GM21515 (cell line): ENCODE measurements around the gene ZNF761.
A peak's percentile ranks its signal among the peaks of the same experiment; 100 is the strongest.
"Not testable (repeated sequence)": the region's sequence is repeated elsewhere in the genome, so short reads cannot be mapped to it uniquely, and the experiment has no call there.

Source experiments
- ATAC-seq: cut with Tn5 transposase; IDR thresholded peaks from one replicate; pipeline ENCODE4 v1.9.1; 2021; ENCODE audit not compliant: unreplicated experiment

ZNF761 gene

DNA sequence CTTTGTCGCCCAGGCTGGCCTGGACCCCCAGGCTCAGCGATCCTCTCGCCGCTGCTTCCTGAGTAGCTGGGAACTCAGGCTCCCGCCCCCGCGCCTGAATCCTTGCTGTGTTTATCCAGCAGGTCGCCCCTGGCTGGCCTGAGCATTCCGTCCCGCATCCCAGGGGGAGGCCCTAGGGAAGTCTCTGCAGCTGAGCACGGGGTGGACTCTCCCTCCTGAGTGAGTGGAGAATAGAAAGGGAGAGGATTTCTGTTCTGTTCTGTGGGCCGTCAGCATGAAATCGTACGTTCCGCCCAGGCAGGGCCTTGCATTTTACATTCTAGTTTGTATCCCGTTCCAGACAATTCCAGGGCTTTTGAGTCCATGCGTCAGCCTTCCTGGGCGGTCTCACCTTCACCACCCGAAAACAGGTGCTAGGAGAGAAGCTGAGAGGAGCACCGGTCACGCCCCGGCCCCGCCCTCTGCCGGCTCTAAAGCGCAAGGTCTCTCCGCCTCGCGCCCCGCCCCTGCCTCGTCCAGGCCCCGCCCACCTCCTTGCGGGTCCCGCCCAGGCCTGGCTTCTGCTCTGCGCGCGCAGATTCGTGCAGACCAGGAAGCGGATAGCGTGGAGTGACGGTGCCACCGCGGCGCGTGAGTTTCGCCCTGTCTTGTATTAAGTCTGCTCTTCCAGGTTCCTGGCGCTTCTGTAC, at the start of gene ZNF761:
ZNF761 (plus strand) TSS at position 586 of the 689 bp plus-strand sequence. CDS start 15,285 bp downstream, outside the sequence.
- ATAC-seq: peak; percentile 93

DNA sequence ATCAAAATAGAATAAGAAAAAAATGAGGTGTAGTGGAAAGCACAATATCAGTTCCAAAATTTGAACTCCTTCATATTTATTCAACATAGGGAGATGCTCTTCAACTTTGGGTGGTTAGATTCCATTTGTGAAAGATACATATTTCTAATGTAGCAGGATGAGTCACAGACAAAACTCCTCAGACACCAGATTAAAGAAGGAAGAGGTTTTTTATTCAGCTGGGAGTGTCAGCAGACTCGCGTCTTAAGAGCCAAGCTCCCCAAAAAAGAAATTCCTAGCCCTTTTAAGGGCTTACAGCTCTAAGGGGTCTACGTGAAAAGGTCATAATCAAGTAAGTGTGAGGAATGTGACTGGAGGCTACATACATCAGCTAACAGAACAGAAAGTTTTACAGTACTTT, 43.6 kb upstream of the ZNF761 start:
- no peak for ATAC-seq

DNA sequence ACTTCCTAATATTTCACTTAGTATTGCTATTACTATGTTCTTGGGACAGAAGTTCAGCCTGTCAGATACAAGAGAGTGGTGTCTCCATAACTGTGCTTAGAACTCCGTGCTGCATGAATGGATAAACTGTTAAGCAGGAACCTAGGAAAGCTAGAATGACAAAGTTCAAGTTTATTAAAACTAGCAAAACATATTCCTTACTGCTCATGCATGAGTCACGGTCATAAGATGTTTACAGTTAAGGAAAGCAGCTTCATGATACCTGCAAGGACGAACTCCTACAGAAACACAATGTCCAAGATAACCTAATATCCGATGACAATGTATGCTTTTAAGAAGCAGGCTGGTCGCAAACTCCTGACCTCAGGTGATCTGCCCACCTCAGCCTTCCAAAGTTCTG, 42.9 kb upstream of the ZNF761 start:
- no peak for ATAC-seq

DNA sequence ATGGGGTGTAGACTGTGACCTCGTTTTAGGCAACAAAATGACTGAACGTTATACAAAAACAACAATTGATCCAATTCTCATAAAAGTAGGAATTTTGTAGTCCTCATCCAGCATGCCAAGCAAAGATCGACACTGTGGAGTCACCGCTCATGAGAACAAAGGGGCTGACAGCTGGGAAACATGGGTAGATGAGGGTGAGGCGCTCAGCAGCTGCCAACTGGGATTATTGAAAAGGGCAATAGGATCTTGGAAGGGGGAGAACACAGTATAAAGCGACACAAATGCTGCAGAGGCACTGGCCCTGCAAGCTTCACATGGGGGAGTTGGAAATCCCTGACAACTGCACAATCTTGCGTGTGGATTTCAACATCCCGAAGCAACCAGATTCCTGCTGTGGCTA, 42.2 kb upstream of the ZNF761 start:
- ATAC-seq: no peak

DNA sequence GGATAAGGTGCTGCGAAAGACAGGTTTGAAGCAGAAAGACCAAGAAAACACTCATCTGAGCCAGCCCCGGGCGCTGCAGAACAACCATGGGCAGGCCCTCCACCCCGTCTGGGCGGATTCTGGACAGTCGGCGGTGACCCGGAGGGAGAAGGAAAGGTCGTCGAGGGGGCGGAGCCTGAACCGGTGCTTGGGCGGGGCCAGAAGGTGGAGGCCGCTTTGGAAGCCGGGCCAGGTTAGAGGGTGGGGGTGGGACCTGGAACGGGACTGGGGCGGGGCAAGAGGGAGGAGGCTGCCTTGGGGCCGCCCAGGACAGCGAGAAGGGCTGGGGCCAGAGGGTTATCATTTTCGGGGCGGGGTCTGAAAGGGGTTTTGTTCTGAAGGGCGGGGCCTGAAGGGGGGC, 41.8 kb upstream of the ZNF761 start:
- ATAC-seq: no peak

DNA sequence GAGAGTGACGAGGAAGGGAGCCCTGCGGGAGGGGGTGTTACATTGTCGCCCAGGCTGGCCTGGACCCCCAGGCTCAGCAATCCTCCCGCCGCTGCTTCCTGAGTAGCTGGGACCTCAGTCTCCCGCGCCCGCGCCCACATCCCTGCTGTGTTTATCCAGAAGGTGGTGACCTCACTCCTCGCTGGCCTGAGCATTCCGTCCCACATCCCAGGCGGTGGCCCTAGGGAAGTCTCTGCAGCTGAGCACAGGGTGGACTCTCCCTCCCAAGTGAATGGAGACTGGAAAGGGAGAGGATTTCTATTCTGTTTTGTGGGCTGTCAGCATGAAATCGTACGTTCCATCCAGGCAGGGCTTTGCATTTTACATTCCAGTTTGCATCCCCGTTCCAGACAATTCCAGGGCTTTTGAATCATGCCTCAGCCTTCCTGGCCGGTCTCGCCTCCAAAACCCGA, 37.2 kb upstream of the ZNF761 start:
- no peak for ATAC-seq

DNA sequence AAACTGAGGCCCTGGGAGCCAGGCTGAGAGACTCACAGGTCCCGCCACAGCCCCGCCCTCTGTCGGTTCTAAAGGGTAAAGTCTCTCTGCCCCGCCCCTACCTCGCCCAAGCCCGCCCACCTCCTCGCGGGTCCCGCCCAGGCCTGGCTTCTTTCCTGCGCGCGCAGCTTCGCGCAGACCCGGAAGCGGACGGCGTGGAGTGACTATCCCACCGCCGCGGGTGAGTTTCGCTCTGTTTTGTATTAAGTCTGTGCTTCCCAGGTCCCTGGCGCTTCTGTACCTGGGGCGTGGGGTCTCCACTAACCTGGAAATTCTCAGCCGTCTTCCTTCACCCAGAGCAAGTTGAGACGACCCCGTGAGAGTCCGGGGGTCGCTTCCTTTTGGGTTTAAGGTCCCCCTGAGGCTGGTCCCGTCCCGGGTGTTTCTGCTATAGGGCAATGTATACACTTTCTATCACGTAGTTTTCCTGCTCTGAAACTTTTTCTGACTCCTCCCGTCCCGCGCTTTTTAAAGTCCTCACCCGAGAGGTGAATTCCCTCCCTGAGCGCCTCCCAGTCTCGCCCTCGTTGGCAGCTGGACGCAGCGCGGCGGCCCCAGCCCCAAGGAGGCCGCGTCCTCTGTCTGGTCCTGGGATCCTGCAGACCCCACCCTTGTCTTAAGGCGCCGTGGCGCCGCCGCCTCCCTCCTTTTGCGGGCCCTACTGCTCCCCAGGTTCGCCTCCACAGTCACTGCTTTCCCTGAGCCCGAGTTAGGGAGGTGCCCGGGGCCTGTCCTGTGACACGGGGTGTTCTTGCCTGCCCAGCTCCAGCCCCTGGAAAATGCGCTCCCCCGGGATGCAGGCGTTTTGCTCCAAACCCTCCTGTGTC, 36.6 kb upstream of the ZNF761 start, which contains the start of gene ZNF765:
ZNF765 (plus strand) TSS at position 176 of the 866 bp plus-strand sequence. CDS start 2,867 bp downstream, outside the sequence.
- peak; percentile 77 for ATAC-seq

DNA sequence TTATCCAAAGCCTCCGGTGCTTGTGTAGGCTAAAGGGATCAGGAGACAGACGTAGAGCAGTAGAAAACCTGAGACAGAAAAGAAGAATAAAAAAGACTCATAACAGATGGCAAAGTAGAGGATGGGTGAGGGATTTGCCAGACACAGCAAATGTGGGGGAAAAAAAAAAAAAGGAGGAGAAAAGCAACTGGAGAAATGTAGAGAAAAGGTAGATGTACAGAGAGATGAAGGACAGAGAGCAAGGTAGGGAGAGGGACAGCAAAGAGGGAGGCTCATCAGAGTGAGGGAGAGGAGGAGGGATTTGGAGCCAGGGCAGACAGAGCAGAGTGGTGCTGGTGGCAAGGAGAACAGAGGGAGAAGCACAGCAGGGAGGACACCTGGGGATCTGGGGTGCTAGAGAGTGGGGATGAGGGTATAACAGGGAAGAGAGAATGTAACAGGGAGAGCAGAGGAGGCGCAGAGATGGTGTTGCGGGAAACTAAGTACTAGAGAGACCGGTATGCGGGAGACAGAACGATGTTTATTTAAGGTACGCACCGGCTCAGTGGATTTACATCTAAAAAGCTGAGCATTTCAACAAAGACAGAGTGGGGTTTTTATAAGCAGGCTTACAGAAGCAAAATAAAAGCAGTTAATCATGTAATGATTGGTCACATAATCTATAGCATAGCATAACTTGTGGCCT, 35.8 kb upstream of the ZNF761 start:
- ATAC-seq: not testable (repeated sequence)

DNA sequence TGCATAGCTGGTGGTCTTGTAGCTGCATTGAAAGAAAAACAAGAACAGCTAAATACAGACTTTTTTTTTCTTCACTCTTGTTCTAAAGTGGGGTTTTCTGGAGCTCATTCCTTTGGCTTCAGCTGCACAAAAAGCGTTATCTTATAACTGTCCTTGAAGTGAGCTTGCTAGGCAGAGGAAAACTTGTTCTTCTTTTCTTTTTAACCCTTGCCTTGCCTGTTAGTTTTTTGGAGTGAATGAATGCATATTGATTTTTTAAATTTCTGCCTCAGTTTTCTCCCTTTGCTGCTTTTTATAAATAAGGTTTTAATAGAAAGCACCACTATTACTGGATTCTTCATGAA, 35.3 kb upstream of the ZNF761 start:
- no peak for ATAC-seq

DNA sequence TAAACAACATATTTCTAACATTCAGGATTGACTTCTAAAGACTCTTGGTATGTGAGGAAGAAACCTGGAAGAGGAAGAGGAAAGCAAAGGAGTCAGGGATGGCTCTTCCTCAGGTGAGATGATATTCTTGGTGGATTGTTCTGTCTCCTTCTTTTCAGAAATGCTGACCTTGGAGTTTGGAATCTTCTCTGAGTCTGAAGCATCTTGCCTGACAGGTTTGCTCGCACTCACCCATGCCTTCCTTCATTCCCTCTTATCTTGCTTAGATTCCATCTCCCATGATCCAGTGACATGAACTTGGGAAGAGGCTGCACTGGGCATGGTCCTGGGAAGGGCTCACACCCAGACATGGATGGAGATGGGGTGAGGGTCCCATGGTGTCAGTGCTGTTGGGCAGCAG, 33.9 kb upstream of the ZNF761 start:
- not testable (repeated sequence) for ATAC-seq

DNA sequence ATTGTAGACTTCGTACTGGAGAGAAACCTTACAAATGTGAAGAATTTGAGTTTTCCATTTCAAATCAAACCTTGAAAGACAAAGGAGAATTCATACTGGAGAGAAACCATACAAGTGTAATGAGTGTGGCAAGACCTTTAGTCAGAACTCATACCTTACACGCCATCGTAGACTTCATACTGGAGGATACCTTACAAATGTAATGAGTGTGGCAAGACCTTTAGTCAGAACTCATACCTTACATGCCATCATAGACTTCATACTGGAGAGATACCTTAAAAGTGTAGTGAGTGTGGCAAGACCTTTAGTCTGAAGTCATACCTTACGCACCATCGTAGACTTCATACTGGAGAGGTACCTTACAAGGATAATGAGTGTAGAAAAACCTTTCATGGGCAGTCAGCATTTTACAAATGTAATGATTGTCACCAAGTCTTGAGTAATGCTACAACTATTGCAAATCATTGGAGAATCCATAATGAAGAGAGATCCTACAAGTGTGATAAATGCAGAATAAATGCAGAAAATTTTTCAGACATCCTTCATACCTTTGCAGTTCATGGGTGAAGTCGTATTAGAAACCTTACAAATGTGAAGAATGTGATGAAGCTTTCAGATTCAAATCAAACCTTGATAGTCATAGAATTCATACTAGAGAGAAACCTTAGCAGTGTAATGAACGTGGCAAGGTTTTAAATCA, 22.1 kb upstream of the ZNF761 start:
- ATAC-seq: no peak

DNA sequence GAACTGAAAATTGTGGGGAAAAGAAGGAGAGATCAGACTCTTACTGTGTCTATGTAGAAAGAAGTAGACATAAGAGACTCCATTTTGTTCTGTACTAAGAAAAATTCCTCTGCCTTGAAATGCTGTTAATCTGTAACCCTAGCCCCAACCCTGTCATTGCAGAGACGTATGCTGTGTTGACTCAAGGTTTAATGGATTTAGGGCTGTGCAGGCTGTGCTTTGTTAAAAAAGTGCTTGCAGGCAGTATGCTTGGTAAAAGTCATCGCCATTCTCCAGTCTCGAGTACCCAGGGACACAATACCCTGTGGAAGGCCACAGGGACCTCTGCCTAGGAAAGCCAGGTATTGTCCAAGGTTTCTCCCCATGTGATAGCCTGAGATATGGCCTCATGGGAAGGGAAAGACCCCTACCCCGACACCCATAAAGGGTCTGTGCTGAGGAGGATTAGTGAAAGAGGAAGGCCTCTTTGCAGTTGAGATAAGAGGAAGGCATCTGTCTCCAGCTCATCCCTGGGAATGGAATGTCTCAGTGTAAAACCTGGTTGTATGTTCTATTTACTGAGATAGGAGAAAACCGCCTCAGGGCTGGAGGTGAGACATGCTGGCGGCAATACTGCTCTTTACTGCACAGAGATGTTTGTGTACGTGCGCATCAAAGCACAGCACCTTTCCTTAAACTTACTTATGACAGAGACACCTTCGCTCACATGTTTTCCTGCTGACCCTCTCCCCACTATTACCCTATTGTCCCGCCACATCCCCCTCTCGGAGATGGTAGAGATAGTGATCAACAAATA, 11.1 kb upstream of the ZNF761 start:
- not testable (repeated sequence) for ATAC-seq

DNA sequence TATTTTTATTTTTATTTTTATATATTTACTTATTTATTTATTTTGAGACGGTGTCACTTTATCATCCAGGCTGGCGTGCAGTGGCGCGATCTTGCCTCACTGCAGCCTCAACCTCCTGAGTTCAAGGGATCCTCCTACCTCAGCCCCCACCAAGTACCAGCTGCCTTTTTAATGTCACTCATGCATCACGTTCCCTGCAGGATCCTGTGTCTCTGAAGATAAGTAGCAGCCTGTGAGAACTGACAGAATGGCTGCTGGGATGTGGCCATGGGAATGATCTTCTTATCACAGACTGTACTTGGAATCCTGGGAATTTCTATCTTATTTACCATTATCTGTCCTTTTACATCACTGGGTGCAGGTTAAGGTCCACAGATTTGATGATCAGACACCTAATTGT, 9.2 kb upstream of the ZNF761 start:
- ATAC-seq: no peak

DNA sequence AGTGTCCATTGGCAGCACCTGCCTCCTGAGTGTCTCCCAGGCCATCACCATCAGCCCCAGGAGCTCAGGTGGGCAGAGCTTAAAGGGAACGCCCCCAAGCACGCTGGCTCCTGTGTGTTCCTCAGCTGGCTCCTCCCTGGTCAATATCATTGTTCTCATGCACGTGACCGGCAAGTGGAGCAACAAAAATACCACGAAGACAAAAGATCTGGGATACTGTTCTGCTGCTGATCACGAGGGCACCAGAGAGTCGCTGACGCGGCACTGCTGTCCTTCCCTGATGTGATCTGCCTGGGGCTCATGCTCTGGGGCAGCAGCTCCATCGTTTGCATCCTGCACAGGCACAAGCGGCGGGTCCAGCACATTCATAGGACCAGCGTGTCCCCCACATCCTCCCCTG, 8.7 kb upstream of the ZNF761 start:
- not testable (repeated sequence) for ATAC-seq

DNA sequence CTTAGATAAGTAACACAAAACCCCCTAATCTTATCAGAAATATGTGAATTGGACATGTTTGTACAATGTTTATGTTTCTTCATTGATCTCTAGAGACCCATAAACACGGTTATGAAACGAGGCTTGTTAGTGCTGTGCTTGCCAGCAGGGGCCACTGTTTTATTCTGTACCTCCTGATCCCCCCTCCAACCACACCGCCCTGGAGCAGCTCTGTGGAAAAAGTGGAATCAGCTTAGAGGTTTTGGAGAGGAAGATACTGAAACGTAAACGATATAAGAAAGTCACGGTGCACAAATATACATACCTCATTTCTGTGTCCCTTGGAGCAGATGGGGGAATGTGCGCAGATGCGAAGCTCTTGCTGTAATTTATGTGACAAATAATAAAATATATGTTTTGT, 8.1 kb upstream of the ZNF761 start:
- ATAC-seq: not testable (repeated sequence)

DNA sequence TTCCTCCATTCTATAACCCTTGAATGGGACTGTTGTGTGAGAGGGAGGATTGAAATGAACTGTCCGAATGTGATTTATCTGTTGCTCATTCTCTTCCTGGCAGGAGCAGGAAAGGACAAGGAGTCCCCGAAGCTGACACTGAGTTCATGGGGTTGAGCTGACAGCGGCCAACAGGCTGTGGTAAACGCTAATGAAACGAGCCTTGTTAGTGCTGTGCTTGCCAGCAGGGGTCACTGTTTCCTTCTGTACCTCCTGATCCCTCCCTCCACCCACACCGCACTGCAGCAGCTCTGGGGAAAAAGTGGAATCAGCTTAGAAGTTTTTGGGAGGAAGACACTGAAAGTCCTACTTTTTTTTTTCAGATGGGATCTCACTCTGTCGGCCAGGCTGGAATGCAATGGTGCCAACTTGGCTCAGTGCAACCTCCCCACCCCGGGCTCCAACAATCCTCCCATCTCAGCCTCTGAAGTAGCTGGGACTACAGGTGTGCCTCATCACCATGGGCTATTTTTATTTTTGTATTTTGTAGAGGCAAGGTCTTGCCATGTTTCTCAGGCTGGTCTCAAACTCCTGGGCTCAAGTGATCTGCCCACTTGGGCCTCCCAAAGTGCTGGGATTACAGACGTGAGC, 6.7 kb upstream of the ZNF761 start:
- no peak for ATAC-seq

DNA sequence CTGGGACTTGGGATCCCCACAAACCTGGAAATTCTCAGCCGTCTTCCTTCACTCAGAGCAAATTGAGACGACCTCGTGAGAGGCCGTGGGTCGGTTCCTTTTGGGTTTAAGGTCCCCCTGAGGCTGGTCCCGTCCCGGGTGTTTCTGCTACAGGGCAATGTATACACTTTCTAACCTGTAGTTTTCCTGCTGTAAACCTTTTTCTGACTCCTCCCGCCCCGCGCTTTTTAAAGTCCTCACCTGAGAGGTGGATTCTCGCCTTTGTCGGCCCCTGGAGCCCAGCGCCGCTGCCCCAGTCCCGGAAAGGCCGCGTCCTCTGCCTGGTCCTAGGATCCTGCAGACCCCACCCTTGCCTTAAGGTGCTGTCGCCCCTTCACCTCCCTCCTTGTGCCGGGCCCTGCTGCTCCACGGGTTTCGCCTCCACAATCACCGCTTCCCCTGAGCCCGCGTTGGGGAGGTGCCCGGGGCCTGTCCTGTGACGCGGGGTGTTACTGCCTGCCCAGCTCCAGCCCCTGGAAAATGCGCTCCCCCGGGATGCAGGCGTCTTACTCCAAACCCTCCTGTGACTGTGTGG, 391 bp downstream of the ZNF761 start:
- peak; percentile 25 for ATAC-seq

DNA sequence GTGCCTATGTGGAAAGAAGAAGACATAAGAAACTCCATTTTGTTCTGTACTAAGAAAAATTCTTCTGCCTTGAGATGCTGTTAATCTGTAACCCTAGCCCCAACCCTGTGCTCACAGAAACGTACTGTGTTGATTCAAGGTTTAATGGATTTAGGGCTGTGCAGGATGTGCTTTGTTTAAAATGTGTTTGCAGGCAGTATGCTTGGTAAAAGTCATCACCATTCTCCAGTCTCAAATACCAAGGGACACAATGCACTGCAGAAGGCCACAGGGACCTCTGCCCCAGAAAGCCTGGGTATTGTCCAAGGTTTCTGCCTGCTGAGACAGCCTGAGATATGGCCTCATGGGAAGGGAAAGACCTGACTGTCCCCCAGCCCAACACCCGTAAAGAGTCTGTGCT, 12.0 kb downstream of the ZNF761 start:
- ATAC-seq: not testable (repeated sequence)

DNA sequence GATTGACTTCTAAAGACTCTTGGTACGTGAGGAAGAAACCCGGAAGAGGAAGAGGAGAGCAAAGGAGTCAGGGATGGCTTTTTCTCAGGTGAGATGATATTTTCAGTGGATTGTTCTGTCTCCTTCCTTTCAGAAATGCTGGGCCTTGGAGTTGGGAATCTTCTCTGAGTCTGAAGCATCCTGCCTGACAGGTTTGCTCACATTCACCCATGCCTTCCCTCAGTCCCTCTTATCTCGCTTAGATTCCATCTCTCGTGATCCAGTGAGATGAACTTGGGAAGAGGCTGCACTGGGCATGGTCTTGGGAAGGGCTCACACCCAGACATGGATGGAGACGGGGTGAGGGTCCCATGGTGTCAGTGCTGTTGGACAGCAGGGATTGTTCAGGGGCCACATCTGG, 15.4 kb downstream of the ZNF761 start:
- ATAC-seq: not testable (repeated sequence)
